Endodermal cell (in vitro differentiated cells): ENCODE measurements around the gene LHFPL3. TPM values are rescaled to one million over a fixed set of nuclear protein-coding genes. Genes with fewer than 3 reads are reported as not detected.

Source experiments
- DNase-seq: peaks from one replicate; pipeline ENCODE4 v3.0.0-alpha.2; 2017
- H3K27ac ChIP-seq: 2 replicates; pipeline ENCODE4 v1.5.1; 2013; ENCODE audit warnings: mild to moderate bottlenecking, low read depth, low read length, moderate library complexity
- H3K27me3 ChIP-seq: 2 replicates; pipeline ENCODE4 v1.6.1; 2013; ENCODE audit warnings: mild to moderate bottlenecking, low read length, moderate library complexity; ENCODE audit not compliant: insufficient read depth, control insufficient read depth, poor library complexity, severe bottlenecking
- H3K36me3 ChIP-seq: 2 replicates; pipeline ENCODE4 v1.7.0; 2013; ENCODE audit warnings: mild to moderate bottlenecking, low read length, moderate library complexity; ENCODE audit not compliant: control insufficient read depth, insufficient read depth
- H3K4me1 ChIP-seq: one replicate; pipeline ENCODE4 v1.7.0; 2013; ENCODE audit warnings: low read length; ENCODE audit not compliant: control insufficient read depth, insufficient read depth
- H3K4me3 ChIP-seq: 2 replicates; pipeline ENCODE4 v1.5.1; 2013; ENCODE audit warnings: mild to moderate bottlenecking, low read length, moderate library complexity
- H3K9ac ChIP-seq: 2 replicates; pipeline ENCODE4 v1.6.1; 2013; ENCODE audit warnings: mild to moderate bottlenecking, low read length, moderate library complexity; ENCODE audit not compliant: poor library complexity, severe bottlenecking; ENCODE audit errors: extremely low read depth
- H3K9me3 ChIP-seq: 2 replicates; pipeline ENCODE4 v1.6.1; 2013; ENCODE audit warnings: mild to moderate bottlenecking, low read length, moderate library complexity; ENCODE audit not compliant: control insufficient read depth
- H3K27ac Mint-ChIP-seq: 2 replicates; pipeline ENCODE4 v1.8.0; 2020; ENCODE audit warnings: mixed read lengths
- H3K27me3 Mint-ChIP-seq: 2 replicates; pipeline ENCODE4 v1.8.0; 2021; ENCODE audit warnings: mild to moderate bottlenecking, mixed read lengths; ENCODE audit not compliant: insufficient read depth
- H3K36me3 Mint-ChIP-seq: 2 replicates; pipeline ENCODE4 v1.8.0; 2020; ENCODE audit warnings: low read depth, mixed read lengths
- H3K4me1 Mint-ChIP-seq: 2 replicates; pipeline ENCODE4 v1.8.0; 2020; ENCODE audit warnings: mixed read lengths
- H3K4me3 Mint-ChIP-seq: 2 replicates; pipeline ENCODE4 v1.8.0; 2020; ENCODE audit warnings: mild to moderate bottlenecking, moderate library complexity, mixed read lengths
- H3K9me3 Mint-ChIP-seq: 2 replicates; pipeline ENCODE4 v1.8.0; 2020; ENCODE audit warnings: mild to moderate bottlenecking, mixed read lengths
- CTCF ChIP-seq: fragments of 200-600 bp; sonication (generic); conservative IDR thresholded peaks from 2 replicates; pipeline ENCODE4 v1.5.0; 2021; ENCODE audit warnings: antibody characterized with exemption, mild to moderate bottlenecking
- WGBS, 2 experiments: methylation state at CpG; one replicate each; pipeline versions ENCODE4 v1.1.5 to v1.1.7; 2013; ENCODE audit warnings: missing lambda C conversion rate in 2 of 2, mixed read lengths in 1 of 2; ENCODE audit not compliant: insufficient coverage in 1 of 2, insufficient read length in 1 of 2; 5-methylcytosine and 5-hydroxymethylcytosine counted together
- total RNA-seq, 2 donors: library from RNA; stranded (reverse); fragmentation: NEBNext Ultra II Directional in 1 of 2; extraction: Animal tissue kit (Norgen Biotek cat#: 25700) in 1 of 2; gene quantifications; 2 replicates in 1 of 2; 3 replicates in 1 of 2; pipeline ENCODE4 v1.2.1, GENCODE V29; 2021

LHFPL3 gene
- total RNA-seq, 2 donors from 2014 or later: not detected

- H3K9me3 Mint-ChIP-seq: no peaks in the 10 kb centered on the region
- H3K27ac Mint-ChIP-seq: no peak overlapping the region
- TF ChIP-seq CTCF: no peak
- H3K9ac ChIP-seq: no peak overlapping the region
- no peak overlapping the region for H3K27ac ChIP-seq
- no peaks in the 10 kb centered on the region for H3K27me3 ChIP-seq
- no peaks in the 10 kb centered on the region for H3K4me1 Mint-ChIP-seq
- WGBS, 2 experiments: 89 to 100% methylated on average over 1 to 2 of the region's 2 CpGs
- no peak overlapping the region for H3K4me3 ChIP-seq
- H3K4me1 ChIP-seq: no peaks in the 10 kb centered on the region
- H3K27me3 Mint-ChIP-seq: no peaks in the 10 kb centered on the region
- H3K36me3 Mint-ChIP-seq: no peaks in the 10 kb centered on the region
- no peaks in the 10 kb centered on the region for H3K36me3 ChIP-seq
- DNase-seq: no peak
- no peaks in the 10 kb centered on the region for H3K9me3 ChIP-seq
- H3K4me3 Mint-ChIP-seq: no peak overlapping the region
These were observed 462.0 kb downstream of the LHFPL3 start for GRCh38 chr7:104790440-104790839.

GRCh38 chr7:104791080-104791479 lies 462.7 kb downstream of the LHFPL3 start:
- Mint-ChIP-seq H3K27me3 (no peaks in the 10 kb centered on the region), H3K9me3 (no peaks in the 10 kb centered on the region), H3K27ac (no peak overlapping the region), H3K4me3 (no peak overlapping the region), H3K36me3 (no peaks in the 10 kb centered on the region), H3K4me1 (no peaks in the 10 kb centered on the region)
- Histone ChIP-seq H3K4me1 (no peaks in the 10 kb centered on the region), H3K9me3 (no peaks in the 10 kb centered on the region), H3K4me3 (no peak overlapping the region), H3K27ac (no peak overlapping the region), H3K27me3 (no peaks in the 10 kb centered on the region), H3K9ac (no peak overlapping the region), H3K36me3 (no peaks in the 10 kb centered on the region)
- no peak for TF ChIP-seq CTCF
- DNase-seq: no peak

GRCh38 chr7:104793066-104793465 lies 464.7 kb downstream of the LHFPL3 start:
- H3K36me3 ChIP-seq: no peaks in the 10 kb centered on the region
- H3K27me3 ChIP-seq: no peaks in the 10 kb centered on the region
- no peaks in the 10 kb centered on the region for H3K27me3 Mint-ChIP-seq
- no peak overlapping the region for H3K4me3 ChIP-seq
- no peak overlapping the region for H3K4me3 Mint-ChIP-seq
- DNase-seq: no peak
- TF ChIP-seq CTCF: no peak
- no peaks in the 10 kb centered on the region for H3K4me1 Mint-ChIP-seq
- H3K27ac Mint-ChIP-seq: no peak overlapping the region
- WGBS, 2 experiments: 93 to 100% methylated on average over 2 to 7 of the region's 7 CpGs
- H3K4me1 ChIP-seq: no peaks in the 10 kb centered on the region
- H3K9me3 Mint-ChIP-seq: no peaks in the 10 kb centered on the region
- no peak overlapping the region for H3K27ac ChIP-seq
- no peaks in the 10 kb centered on the region for H3K9me3 ChIP-seq
- no peaks in the 10 kb centered on the region for H3K36me3 Mint-ChIP-seq
- no peak overlapping the region for H3K9ac ChIP-seq
